HEK293 (cell line): ENCODE measurements around the gene NEK10.

Experiments
- CTCF ChIA-PET: fragments of 350-600 bp; formaldehyde crosslinking; extraction: SDS; loops from one replicate; lab custom pipeline; 2021; ENCODE audit warnings: antibody characterized with exemption; lab: Yijun Ruan, JAX
- POLR2A ChIA-PET: fragments of 300-600 bp; formaldehyde crosslinking; extraction: SDS; loops from one replicate; lab custom pipeline; 2020; ENCODE audit warnings: antibody characterized with exemption, inconsistent platforms; lab: Yijun Ruan, JAX
- H3K27ac ChIP-seq: fragments of 200-500 bp; sonication (Bioruptor generic); 2 replicates; pipeline ENCODE4 v1.5.1; 2014; ENCODE audit warnings: low read depth, low read length, control low read depth, inconsistent platforms; ENCODE audit errors: extremely low read depth
- H3K36me3 ChIP-seq, 2 experiments: fragments of 200-500 bp in 1 of 2; sonication (Bioruptor generic) in 1 of 2; 1 replicate in 1 of 2; 2 replicates in 1 of 2; pipeline ENCODE4 v1.5.1; 2014 to 2017; ENCODE audit warnings: inconsistent platforms in 2 of 2, low read length in 2 of 2; ENCODE audit not compliant: control insufficient read depth in 2 of 2, insufficient read depth in 1 of 2
- H3K4me1 ChIP-seq: fragments of 200-500 bp; sonication (Bioruptor generic); 2 replicates; pipeline ENCODE4 v1.5.1; 2014; ENCODE audit warnings: mild to moderate bottlenecking, low read length, inconsistent platforms; ENCODE audit not compliant: control insufficient read depth, insufficient read depth
- H3K4me3 ChIP-seq: 2 replicates; pipeline ENCODE4 v1.5.1; 2011; ENCODE audit warnings: low read depth, mild to moderate bottlenecking, control low read depth, low read length, moderate library complexity
- H3K9me3 ChIP-seq: fragments of 200-500 bp; sonication (Bioruptor generic); 2 replicates; pipeline ENCODE4 v1.5.1; 2014; ENCODE audit warnings: low read depth, low read length, inconsistent platforms; ENCODE audit not compliant: control insufficient read depth, insufficient read depth
- BCL11A ChIP-seq: fragments of 450-650 bp; formaldehyde crosslinking; IDR thresholded peaks from 2 replicates; pipeline ENCODE4 v1.5.1; 2016; ENCODE audit warnings: low read depth, missing biosample characterization, missing genetic modification characterization
- HOXC10 ChIP-seq: sonication (generic); formaldehyde crosslinking; IDR thresholded peaks from 2 replicates; pipeline ENCODE4 v1.8.1; 2023; ENCODE audit warnings: mild to moderate bottlenecking, missing genetic modification reagents
- KLF16 ChIP-seq: fragments of 450-650 bp; formaldehyde crosslinking; IDR thresholded peaks from 2 replicates; pipeline ENCODE4 v1.5.1; 2017; ENCODE audit warnings: missing biosample characterization, missing genetic modification characterization
- MYNN ChIP-seq: fragments of 450-650 bp; formaldehyde crosslinking; IDR thresholded peaks from 2 replicates; pipeline ENCODE4 v1.5.1; 2016; ENCODE audit warnings: missing biosample characterization, missing genetic modification characterization, borderline replicate concordance
- PRDM1 ChIP-seq: fragments of 450-650 bp; formaldehyde crosslinking; IDR thresholded peaks from 2 replicates; pipeline ENCODE4; 2016; ENCODE audit warnings: missing biosample characterization, missing genetic modification characterization
- SCRT2 ChIP-seq: fragments of 450-650 bp; formaldehyde crosslinking; IDR thresholded peaks from 2 replicates; pipeline ENCODE4 v1.5.1; 2016; ENCODE audit warnings: missing biosample characterization, missing genetic modification characterization
- SP2 ChIP-seq: fragments of 450-650 bp; formaldehyde crosslinking; IDR thresholded peaks from 2 replicates; pipeline ENCODE4 v1.5.1; 2016; ENCODE audit warnings: missing biosample characterization, missing genetic modification characterization
- YY2 ChIP-seq: fragments of 450-650 bp; formaldehyde crosslinking; IDR thresholded peaks from 2 replicates; pipeline ENCODE4 v1.5.1; 2016; ENCODE audit warnings: missing biosample characterization, missing genetic modification characterization
- ZBTB20 ChIP-seq: fragments of 450-650 bp; formaldehyde crosslinking; IDR thresholded peaks from 2 replicates; pipeline ENCODE4 v1.5.1; 2016; ENCODE audit warnings: missing biosample characterization, missing genetic modification characterization
- ZBTB48 ChIP-seq: fragments of 450-650 bp; formaldehyde crosslinking; IDR thresholded peaks from 2 replicates; pipeline ENCODE4 v1.5.1; 2016; ENCODE audit warnings: missing biosample characterization, missing genetic modification characterization
- ZEB2 ChIP-seq: fragments of 450-650 bp; formaldehyde crosslinking; IDR thresholded peaks from 2 replicates; pipeline ENCODE4 v1.5.1; 2016; ENCODE audit warnings: missing biosample characterization, missing genetic modification characterization
- ZNF138 ChIP-seq: fragments of 450-650 bp; formaldehyde crosslinking; IDR thresholded peaks from 2 replicates; pipeline ENCODE4 v1.5.1; 2016; ENCODE audit warnings: missing biosample characterization, missing genetic modification characterization, borderline replicate concordance
- ZNF175 ChIP-seq: fragments of 450-650 bp; formaldehyde crosslinking; IDR thresholded peaks from 2 replicates; pipeline ENCODE4 v1.5.1; 2016; ENCODE audit warnings: missing biosample characterization, missing genetic modification characterization
- ZNF202 ChIP-seq: fragments of 450-650 bp; formaldehyde crosslinking; IDR thresholded peaks from 2 replicates; pipeline ENCODE4 v1.5.1; 2016; ENCODE audit warnings: missing biosample characterization, missing genetic modification characterization, borderline replicate concordance
- ZNF214 ChIP-seq: fragments of 450-650 bp; formaldehyde crosslinking; IDR thresholded peaks from 2 replicates; pipeline ENCODE4 v1.5.1; 2017; ENCODE audit warnings: missing biosample characterization, mild to moderate bottlenecking, missing genetic modification characterization, borderline replicate concordance
- ZNF223 ChIP-seq: fragments of 450-650 bp; formaldehyde crosslinking; IDR thresholded peaks from 2 replicates; pipeline ENCODE4 v1.5.1; 2016; ENCODE audit warnings: missing biosample characterization, missing genetic modification characterization
- ZNF324 ChIP-seq: fragments of 450-650 bp; formaldehyde crosslinking; IDR thresholded peaks from 2 replicates; pipeline ENCODE4 v1.5.1; 2016; ENCODE audit warnings: missing biosample characterization, missing genetic modification characterization
- ZNF530 ChIP-seq: fragments of 450-650 bp; formaldehyde crosslinking; IDR thresholded peaks from 2 replicates; pipeline ENCODE4 v1.5.1; 2016; ENCODE audit warnings: low read depth, missing biosample characterization, missing genetic modification characterization
- ZNF600 ChIP-seq: fragments of 450-650 bp; formaldehyde crosslinking; IDR thresholded peaks from 2 replicates; pipeline ENCODE4 v1.5.1; 2016; ENCODE audit warnings: missing biosample characterization, missing genetic modification characterization
- ZNF768 ChIP-seq: fragments of 450-650 bp; formaldehyde crosslinking; IDR thresholded peaks from 2 replicates; pipeline ENCODE4 v1.5.1; 2018; ENCODE audit warnings: missing biosample characterization, mild to moderate bottlenecking, missing genetic modification characterization
- ZNF830 ChIP-seq: fragments of 450-650 bp; IDR thresholded peaks from 2 replicates; pipeline ENCODE4 v1.5.0; 2018; ENCODE audit warnings: missing biosample characterization, missing genetic modification characterization, low read depth, mild to moderate bottlenecking, moderate library complexity
- ZSCAN16 ChIP-seq: fragments of 450-650 bp; formaldehyde crosslinking; IDR thresholded peaks from 2 replicates; pipeline ENCODE4 v1.5.1; 2016; ENCODE audit warnings: missing biosample characterization, missing genetic modification characterization
- ZSCAN23 ChIP-seq: fragments of 450-650 bp; formaldehyde crosslinking; IDR thresholded peaks from 2 replicates; pipeline ENCODE4 v1.5.1; 2016; ENCODE audit warnings: missing biosample characterization, missing genetic modification characterization
- TF ChIP-seq, protein P1 (sequence below): fragments of 450-650 bp; formaldehyde crosslinking; IDR thresholded peaks from 2 replicates; pipeline ENCODE4 v1.5.1; 2016; ENCODE audit warnings: missing biosample characterization, missing genetic modification characterization
- TF ChIP-seq, protein P2 (sequence below): fragments of 450-650 bp; formaldehyde crosslinking; IDR thresholded peaks from 2 replicates; pipeline ENCODE4 v1.5.1; 2016; ENCODE audit warnings: missing biosample characterization, missing genetic modification characterization
- TF ChIP-seq, protein P3 (sequence below): fragments of 450-650 bp; formaldehyde crosslinking; IDR thresholded peaks from 2 replicates; pipeline ENCODE4 v1.5.1; 2016; ENCODE audit warnings: missing biosample characterization, missing genetic modification characterization
- TF ChIP-seq, protein P4 (sequence below): fragments of 450-650 bp; formaldehyde crosslinking; IDR thresholded peaks from 2 replicates; pipeline ENCODE4 v1.5.1; 2017; ENCODE audit warnings: missing biosample characterization, missing genetic modification characterization
- TF ChIP-seq, protein P5 (sequence below): fragments of 450-650 bp; formaldehyde crosslinking; IDR thresholded peaks from 2 replicates; pipeline ENCODE4 v1.5.1; 2016; ENCODE audit warnings: missing biosample characterization, missing genetic modification characterization

NEK10 gene

DNA sequence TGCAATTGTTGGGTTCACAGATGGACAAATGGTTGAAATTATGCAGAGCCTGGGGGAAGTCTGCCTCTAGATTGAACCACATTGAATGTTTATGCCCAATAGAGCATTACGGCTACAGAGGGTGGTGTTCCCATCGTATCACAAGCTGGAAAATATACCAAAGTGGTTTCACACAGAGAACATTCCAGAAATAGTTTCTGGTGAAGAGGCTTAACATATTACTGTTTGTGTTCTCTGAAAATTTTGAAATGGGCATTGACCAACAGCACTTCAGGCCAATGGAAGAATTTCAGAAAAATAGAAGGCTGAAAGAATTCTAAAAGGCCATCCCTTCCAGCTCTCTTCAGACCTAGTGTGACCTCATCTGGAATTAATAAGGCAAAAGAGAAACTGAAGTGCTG, 203.9 kb downstream of the NEK10 start:
- no peaks in the 10 kb centered on the region for H3K9me3 ChIP-seq
- H3K36me3 ChIP-seq, result no peaks in the 10 kb centered on the region
- TF ChIP-seq ZBTB48, result no peak
- no peak for TF ChIP-seq KLF16 (tag by site-specific recombination)
- TF ChIP-seq, protein P1, sequence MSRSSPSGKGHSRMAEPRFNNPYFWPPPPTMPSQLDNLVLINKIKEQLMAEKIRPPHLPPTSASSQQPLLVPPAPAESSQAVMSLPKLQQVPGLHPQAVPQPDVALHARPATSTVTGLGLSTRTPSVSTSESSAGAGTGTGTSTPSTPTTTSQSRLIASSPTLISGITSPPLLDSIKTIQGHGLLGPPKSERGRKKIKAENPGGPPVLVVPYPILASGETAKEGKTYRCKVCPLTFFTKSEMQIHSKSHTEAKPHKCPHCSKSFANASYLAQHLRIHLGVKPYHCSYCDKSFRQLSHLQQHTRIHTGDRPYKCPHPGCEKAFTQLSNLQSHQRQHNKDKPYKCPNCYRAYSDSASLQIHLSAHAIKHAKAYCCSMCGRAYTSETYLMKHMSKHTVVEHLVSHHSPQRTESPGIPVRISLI (tag by site-specific recombination), result no peak
- TF ChIP-seq PRDM1 (tag by site-specific recombination), result no peak
- no peak for TF ChIP-seq ZSCAN16
- no peak for TF ChIP-seq ZNF214 (tag by site-specific recombination)
- TF ChIP-seq, protein P2, sequence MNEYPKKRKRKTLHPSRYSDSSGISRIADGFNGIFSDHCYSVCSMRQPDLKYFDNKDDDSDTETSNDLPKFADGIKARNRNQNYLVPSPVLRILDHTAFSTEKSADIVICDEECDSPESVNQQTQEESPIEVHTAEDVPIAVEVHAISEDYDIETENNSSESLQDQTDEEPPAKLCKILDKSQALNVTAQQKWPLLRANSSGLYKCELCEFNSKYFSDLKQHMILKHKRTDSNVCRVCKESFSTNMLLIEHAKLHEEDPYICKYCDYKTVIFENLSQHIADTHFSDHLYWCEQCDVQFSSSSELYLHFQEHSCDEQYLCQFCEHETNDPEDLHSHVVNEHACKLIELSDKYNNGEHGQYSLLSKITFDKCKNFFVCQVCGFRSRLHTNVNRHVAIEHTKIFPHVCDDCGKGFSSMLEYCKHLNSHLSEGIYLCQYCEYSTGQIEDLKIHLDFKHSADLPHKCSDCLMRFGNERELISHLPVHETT (tag by site-specific recombination), result no peak
- no peak for TF ChIP-seq ZNF530 (tag by site-specific recombination)
- TF ChIP-seq ZNF324 (tag by site-specific recombination), result no peak
- TF ChIP-seq, protein P3, sequence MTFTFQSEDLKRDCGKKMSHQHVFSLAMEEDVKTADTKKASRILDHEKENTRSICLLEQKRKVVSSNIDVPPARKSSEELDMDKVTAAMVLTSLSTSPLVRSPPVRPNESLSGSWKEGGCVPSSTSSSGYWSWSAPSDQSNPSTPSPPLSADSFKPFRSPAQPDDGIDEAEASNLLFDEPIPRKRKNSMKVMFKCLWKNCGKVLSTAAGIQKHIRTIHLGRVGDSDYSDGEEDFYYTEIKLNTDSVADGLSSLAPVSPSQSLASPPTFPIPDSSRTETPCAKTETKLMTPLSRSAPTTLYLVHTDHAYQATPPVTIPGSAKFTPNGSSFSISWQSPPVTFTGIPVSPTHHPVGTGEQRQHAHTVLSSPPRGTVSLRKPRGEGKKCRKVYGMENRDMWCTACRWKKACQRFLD (tag by site-specific recombination), result no peak
- TF ChIP-seq ZEB2 (tag by site-specific recombination), result no peak
- TF ChIP-seq MYNN (tag by site-specific recombination), result no peak
- TF ChIP-seq ZNF202 (tag by site-specific recombination), result no peak
- no peak for TF ChIP-seq ZBTB20
- TF ChIP-seq HOXC10 (CRISPR knock-in tag), result no peak
- TF ChIP-seq BCL11A (tag by site-specific recombination), result no peak
- no peak for TF ChIP-seq SP2 (tag by site-specific recombination)
- TF ChIP-seq ZNF138 (tag by site-specific recombination), result no peak
- TF ChIP-seq, all 188 proteins: peak for 0
- Histone ChIP-seq H3K4me1 (no peaks in the 10 kb centered on the region), H3K4me3 (no peak overlapping the region), H3K27ac (no peak overlapping the region)
- CTCF ChIA-PET, result no interaction called here
- POLR2A ChIA-PET, result no interaction called here

DNA sequence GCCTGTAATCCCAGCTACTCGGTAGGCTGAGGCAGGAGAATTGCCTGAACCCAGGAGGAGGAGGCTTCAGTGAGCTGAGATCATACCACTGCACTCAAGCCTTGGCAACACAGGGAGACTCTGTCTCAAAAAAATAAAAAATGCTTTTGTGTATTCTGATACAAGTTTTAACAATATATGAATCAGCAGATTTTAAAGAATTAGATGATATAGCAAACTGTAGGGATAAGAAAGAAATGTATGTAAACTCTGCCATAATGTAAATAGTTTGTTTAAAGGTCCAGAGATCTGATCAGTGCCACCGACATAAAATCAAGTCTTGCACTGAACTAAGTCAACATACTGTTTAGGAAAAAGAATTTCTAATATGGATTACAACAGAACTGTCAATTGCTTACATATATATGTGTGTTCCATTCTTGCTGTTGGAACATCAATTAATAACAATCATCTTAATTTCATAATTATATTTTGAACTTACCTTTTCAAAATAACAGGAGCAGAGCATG, 208.3 kb downstream of the NEK10 start:
- CTCF ChIA-PET, result interaction anchor here (0.7 kb wide), 1 partner anchor 458 kb away, joined by 3 read pairs; no protein-coding TSS in a partner anchor

More for the DNA sequence above, 208.3 kb downstream of the NEK10 start:
- Histone ChIP-seq H3K27ac (no peak overlapping the region), H3K9me3 (no peaks in the 10 kb centered on the region), H3K4me3 (no peak overlapping the region), H3K36me3 (no peaks in the 10 kb centered on the region), H3K4me1 (no peaks in the 10 kb centered on the region)
- POLR2A ChIA-PET, result no interaction called here
- TF ChIP-seq SCRT2 (tag by site-specific recombination), result no peak
- no peak for TF ChIP-seq ZSCAN23 (tag by site-specific recombination)
- TF ChIP-seq, protein P4, sequence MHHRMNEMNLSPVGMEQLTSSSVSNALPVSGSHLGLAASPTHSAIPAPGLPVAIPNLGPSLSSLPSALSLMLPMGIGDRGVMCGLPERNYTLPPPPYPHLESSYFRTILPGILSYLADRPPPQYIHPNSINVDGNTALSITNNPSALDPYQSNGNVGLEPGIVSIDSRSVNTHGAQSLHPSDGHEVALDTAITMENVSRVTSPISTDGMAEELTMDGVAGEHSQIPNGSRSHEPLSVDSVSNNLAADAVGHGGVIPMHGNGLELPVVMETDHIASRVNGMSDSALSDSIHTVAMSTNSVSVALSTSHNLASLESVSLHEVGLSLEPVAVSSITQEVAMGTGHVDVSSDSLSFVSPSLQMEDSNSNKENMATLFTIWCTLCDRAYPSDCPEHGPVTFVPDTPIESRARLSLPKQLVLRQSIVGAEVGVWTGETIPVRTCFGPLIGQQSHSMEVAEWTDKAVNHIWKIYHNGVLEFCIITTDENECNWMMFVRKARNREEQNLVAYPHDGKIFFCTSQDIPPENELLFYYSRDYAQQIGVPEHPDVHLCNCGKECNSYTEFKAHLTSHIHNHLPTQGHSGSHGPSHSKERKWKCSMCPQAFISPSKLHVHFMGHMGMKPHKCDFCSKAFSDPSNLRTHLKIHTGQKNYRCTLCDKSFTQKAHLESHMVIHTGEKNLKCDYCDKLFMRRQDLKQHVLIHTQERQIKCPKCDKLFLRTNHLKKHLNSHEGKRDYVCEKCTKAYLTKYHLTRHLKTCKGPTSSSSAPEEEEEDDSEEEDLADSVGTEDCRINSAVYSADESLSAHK (tag by site-specific recombination), result no peak
- no peak for TF ChIP-seq ZNF768 (tag by site-specific recombination)
- no peak for TF ChIP-seq YY2
- no peak for TF ChIP-seq ZNF175 (tag by site-specific recombination)
- TF ChIP-seq, protein P5, sequence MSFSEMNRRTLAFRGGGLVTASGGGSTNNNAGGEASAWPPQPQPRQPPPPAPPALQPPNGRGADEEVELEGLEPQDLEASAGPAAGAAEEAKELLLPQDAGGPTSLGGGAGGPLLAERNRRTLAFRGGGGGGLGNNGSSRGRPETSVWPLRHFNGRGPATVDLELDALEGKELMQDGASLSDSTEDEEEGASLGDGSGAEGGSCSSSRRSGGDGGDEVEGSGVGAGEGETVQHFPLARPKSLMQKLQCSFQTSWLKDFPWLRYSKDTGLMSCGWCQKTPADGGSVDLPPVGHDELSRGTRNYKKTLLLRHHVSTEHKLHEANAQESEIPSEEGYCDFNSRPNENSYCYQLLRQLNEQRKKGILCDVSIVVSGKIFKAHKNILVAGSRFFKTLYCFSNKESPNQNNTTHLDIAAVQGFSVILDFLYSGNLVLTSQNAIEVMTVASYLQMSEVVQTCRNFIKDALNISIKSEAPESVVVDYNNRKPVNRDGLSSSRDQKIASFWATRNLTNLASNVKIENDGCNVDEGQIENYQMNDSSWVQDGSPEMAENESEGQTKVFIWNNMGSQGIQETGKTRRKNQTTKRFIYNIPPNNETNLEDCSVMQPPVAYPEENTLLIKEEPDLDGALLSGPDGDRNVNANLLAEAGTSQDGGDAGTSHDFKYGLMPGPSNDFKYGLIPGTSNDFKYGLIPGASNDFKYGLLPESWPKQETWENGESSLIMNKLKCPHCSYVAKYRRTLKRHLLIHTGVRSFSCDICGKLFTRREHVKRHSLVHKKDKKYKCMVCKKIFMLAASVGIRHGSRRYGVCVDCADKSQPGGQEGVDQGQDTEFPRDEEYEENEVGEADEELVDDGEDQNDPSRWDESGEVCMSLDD, result no peak
- no peak for TF ChIP-seq ZNF830 (tag by site-specific recombination)
- TF ChIP-seq ZNF600, result no peak
- no peak for TF ChIP-seq ZNF223 (tag by site-specific recombination)
